ENCODE measurements around the gene PPIF.

The PPIF gene

GRCh38 chr10:79360499-79361342 lies 13.5 kb downstream of the PPIF start:
- peak; percentile 99 for TF ChIP-seq ZNF10 (tag by site-specific recombination; IDR thresholded peaks at IDR 0.05)
- TF ChIP-seq ZBTB6 (tag by site-specific recombination; IDR thresholded peaks at IDR 0.05) = no peak
- no peak for TF ChIP-seq ZNF114 (tag by site-specific recombination; IDR thresholded peaks at IDR 0.05)
- TF ChIP-seq SCRT2 (tag by site-specific recombination; IDR thresholded peaks at IDR 0.05) = no peak
- no peak for TF ChIP-seq SP3 (tag by site-specific recombination; IDR thresholded peaks at IDR 0.05)
- Histone ChIP-seq H3K4me3 (ENCODE audit: low read depth, low read length) (no peak overlapping the region), H3K27ac (ENCODE audit: extremely low read depth, low read depth, low read length) (no peak overlapping the region), H3K4me1 (ENCODE audit: control insufficient read depth, insufficient read depth, low read length) (no peaks in the 10 kb centered on the region), H3K9me3 (ENCODE audit: control insufficient read depth, insufficient read depth, low read depth, low read length) (no peaks in the 10 kb centered on the region), H3K36me3 (ENCODE audit: control insufficient read depth in 2 of 2, insufficient read depth in 1 of 2, low read length in 2 of 2) (peaks cover 0 to 8% of the 10 kb centered on the region in 2 experiments; a peak in 1 of 3 replicates)
- ChIA-PET POLR2A (no interaction called here), CTCF (interaction anchor here (1.8 to 1.9 kb wide), 2 partner anchors 14 kb away, joined by 4 to 7 read pairs; no protein-coding TSS in a partner anchor)

GRCh38 chr10:79361726-79362397 lies 14.6 kb downstream of the PPIF start:
- POLR2A ChIA-PET = no interaction called here

GRCh38 chr10:79367426-79368189 lies 20.3 kb downstream of the PPIF start:
- Histone ChIP-seq H3K4me3 (ENCODE audit: low read depth, low read length) (no peak overlapping the region), H3K36me3 (ENCODE audit: control insufficient read depth in 2 of 2, insufficient read depth in 1 of 2, low read length in 2 of 2) (no peaks in the 10 kb centered on the region), H3K9me3 (ENCODE audit: control insufficient read depth, insufficient read depth, low read depth, low read length) (no peaks in the 10 kb centered on the region), H3K27ac (ENCODE audit: extremely low read depth, low read depth, low read length) (no peak overlapping the region), H3K4me1 (ENCODE audit: control insufficient read depth, insufficient read depth, low read length) (no peaks in the 10 kb centered on the region)
- TF ChIP-seq ZFP3 (tag by site-specific recombination; IDR thresholded peaks at IDR 0.05; ENCODE audit: low read depth) (no peak), IKZF3 (tag by site-specific recombination; IDR thresholded peaks at IDR 0.05) (no peak), ZFHX2 (tag by site-specific recombination; conservative IDR thresholded peaks at IDR 0.05) (no peak), ZNF530 (tag by site-specific recombination; IDR thresholded peaks at IDR 0.05; ENCODE audit: low read depth) (no peak)
- ChIA-PET POLR2A (interaction anchor here (0.7 kb wide), 1 partner anchor 9 kb away, joined by 3 read pairs; no protein-coding TSS in a partner anchor), CTCF (interaction anchor here (0.7 to 1.2 kb wide), 3 partner anchors 9 to 63 kb away, joined by 3 to 6 read pairs (median 3); no protein-coding TSS in a partner anchor)

More at GRCh38 chr10:79361726-79362397, 14.6 kb downstream of the PPIF start:
- CTCF ChIA-PET = interaction anchor here (1.9 kb wide), 1 partner anchor 13 kb away, joined by 7 read pairs; no protein-coding TSS in a partner anchor
- Histone ChIP-seq H3K9me3 (ENCODE audit: control insufficient read depth, insufficient read depth, low read depth, low read length) (no peaks in the 10 kb centered on the region), H3K36me3 (ENCODE audit: control insufficient read depth in 2 of 2, insufficient read depth in 1 of 2, low read length in 2 of 2) (no peaks in the 10 kb centered on the region), H3K4me3 (ENCODE audit: low read depth, low read length) (no peak overlapping the region), H3K27ac (ENCODE audit: extremely low read depth, low read depth, low read length) (no peak overlapping the region), H3K4me1 (ENCODE audit: control insufficient read depth, insufficient read depth, low read length) (no peaks in the 10 kb centered on the region)
- peak; percentile 41; the same call in 1 of the 2 replicates for TF ChIP-seq PRDM1 (tag by site-specific recombination; IDR thresholded peaks at IDR 0.05)
- TF ChIP-seq ZNF501 (tag by site-specific recombination; IDR thresholded peaks at IDR 0.05) = no peak
- TF ChIP-seq ZNF645 (tag by site-specific recombination; IDR thresholded peaks at IDR 0.05) = no peak

GRCh38 chr10:79372871-79373270 lies 25.6 kb downstream of the PPIF start:
- Histone ChIP-seq H3K4me3 (ENCODE audit: low read depth, low read length) (no peak overlapping the region), H3K9me3 (ENCODE audit: control insufficient read depth, insufficient read depth, low read depth, low read length) (no peaks in the 10 kb centered on the region), H3K36me3 (ENCODE audit: control insufficient read depth in 2 of 2, insufficient read depth in 1 of 2, low read length in 2 of 2) (no peaks in the 10 kb centered on the region), H3K27ac (ENCODE audit: extremely low read depth, low read depth, low read length) (no peak overlapping the region), H3K4me1 (ENCODE audit: control insufficient read depth, insufficient read depth, low read length) (no peaks in the 10 kb centered on the region)
- ChIA-PET POLR2A (no interaction called here), CTCF (interaction anchor here (0.6 to 5.2 kb wide), 17 partner anchors 8 to 1049 kb away, joined by 3 to 85 read pairs (median 4); no protein-coding TSS in a partner anchor)
- TF ChIP-seq PRDM1 (tag by site-specific recombination; IDR thresholded peaks at IDR 0.05) = no peak
- no peak for TF ChIP-seq ZNF394 (tag by site-specific recombination; IDR thresholded peaks at IDR 0.05; ENCODE audit: borderline replicate concordance)
- TF ChIP-seq ZNF132 (tag by site-specific recombination; IDR thresholded peaks at IDR 0.05; ENCODE audit: borderline replicate concordance) = no peak
- TF ChIP-seq ZSCAN5A (tag by site-specific recombination; IDR thresholded peaks at IDR 0.05) = no peak
- no peak for TF ChIP-seq ZNF600 (tag by site-specific recombination; IDR thresholded peaks at IDR 0.05)
- TF ChIP-seq ZNF654 (tag by site-specific recombination; IDR thresholded peaks at IDR 0.05; ENCODE audit: low read depth) = no peak
- TF ChIP-seq ZBTB44 (tag by site-specific recombination; IDR thresholded peaks at IDR 0.05) = no peak
- TF ChIP-seq ZSCAN23 (tag by site-specific recombination; IDR thresholded peaks at IDR 0.05) = no peak
